ENCODE measurements around the gene OR10A6. TPM values are rescaled to one million over a fixed set of nuclear protein-coding genes. Genes with fewer than 3 reads are reported as not detected.

OR10A6 gene
- polyA plus RNA-seq, 2 of the 4 experiments (the other 2 are of a cell fraction): not detected

DNA sequence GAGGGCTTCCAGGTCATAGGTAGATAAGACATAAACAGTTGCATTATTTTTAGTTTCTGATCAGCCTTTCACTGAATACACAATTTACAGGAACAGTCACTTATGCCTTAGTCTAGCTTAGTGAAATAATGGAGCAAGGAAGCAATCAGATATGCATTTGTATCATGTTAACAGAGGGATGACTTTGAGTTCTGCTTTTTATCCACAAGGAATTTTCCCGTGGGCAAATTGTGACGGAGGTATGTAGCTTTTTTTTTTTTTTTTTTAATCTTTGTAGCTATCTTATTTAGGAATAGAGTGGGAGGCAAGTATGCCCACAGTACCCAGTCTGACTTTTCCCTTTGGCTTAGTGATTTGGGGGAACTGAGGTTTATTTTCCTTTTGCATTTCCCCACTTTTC is 37.6 kb upstream of the OR10A6 start:
- no peaks in the 10 kb centered on the region for H3K9me3 ChIP-seq
- H3K4me1 ChIP-seq: no peaks in the 10 kb centered on the region
- WGBS (ENCODE audit: missing lambda C conversion rate): 13% methylated on average over 2 of the region's 2 CpGs
- DNase-seq (ENCODE audit: low read depth in 1 of 2, low spot score in 1 of 2): no peak
- no peak overlapping the region for H3K27ac ChIP-seq
- TF ChIP-seq EHF (CRISPR knock-in tag; IDR thresholded peaks at IDR 0.05) (no peak), TP53 (CRISPR knock-in tag; IDR thresholded peaks at IDR 0.05) (no peak), ESRRA (IDR thresholded peaks at IDR 0.05; ENCODE audit: borderline replicate concordance, low read length) (no peak), CTCF (IDR thresholded peaks at IDR 0.05) (no peak), HDAC2 (IDR thresholded peaks at IDR 0.05) (no peak), ZFP36 (IDR thresholded peaks at IDR 0.05; ENCODE audit: borderline replicate concordance, partially characterized antibody) (no peak), CBX8 (IDR thresholded peaks at IDR 0.05) (no peak)
- TF ChIP-seq, protein P1, sequence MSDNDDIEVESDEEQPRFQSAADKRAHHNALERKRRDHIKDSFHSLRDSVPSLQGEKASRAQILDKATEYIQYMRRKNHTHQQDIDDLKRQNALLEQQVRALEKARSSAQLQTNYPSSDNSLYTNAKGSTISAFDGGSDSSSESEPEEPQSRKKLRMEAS (IDR thresholded peaks at IDR 0.05): no peak
- no peak overlapping the region for H3K4me3 ChIP-seq
- ChIA-PET CTCF (interaction anchor here (1.3 to 1.4 kb wide), 2 partner anchors 18 to 76 kb away, joined by 3 to 5 read pairs; partner anchors contain the start of gene EIF3F), POLR2A (no interaction called here)
- ATAC-seq: no peak
- FAIRE-seq: no peak
- H3K4me2 ChIP-seq: no peak overlapping the region

DNA sequence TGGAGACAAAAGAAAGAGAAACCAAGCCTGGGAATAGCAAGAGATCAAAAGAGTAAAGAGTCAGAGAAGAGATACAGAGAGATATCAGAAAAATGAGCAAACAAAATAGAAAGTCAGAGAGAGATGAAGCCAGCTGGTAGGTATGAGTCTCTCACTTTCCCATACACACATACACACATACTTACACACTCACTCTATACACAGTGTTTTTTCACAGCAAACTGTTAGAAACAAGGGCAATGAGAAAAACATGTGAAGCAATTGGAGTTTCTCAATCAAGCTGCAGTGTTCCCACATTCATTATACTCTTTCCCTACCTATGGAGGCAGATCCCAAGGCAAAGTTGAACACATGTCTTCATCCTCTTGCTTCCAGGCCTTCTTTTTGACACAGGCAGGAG is 36.8 kb upstream of the OR10A6 start:
- FAIRE-seq: no peak
- Histone ChIP-seq H3K9me3 (no peaks in the 10 kb centered on the region), H3K4me3 (no peak overlapping the region), H3K4me2 (no peak overlapping the region), H3K4me1 (no peaks in the 10 kb centered on the region), H3K27ac (no peak overlapping the region)
- TF ChIP-seq E2F6 (IDR thresholded peaks at IDR 0.05; ENCODE audit: borderline replicate concordance, low read depth): no peak
- no peak for TF ChIP-seq BHLHE40 (IDR thresholded peaks at IDR 0.05; ENCODE audit: low read depth, low read length)
- no peak for TF ChIP-seq MYC (IDR thresholded peaks at IDR 0.05; ENCODE audit: borderline replicate concordance, low read length)
- TF ChIP-seq JUN (IDR thresholded peaks at IDR 0.05): no peak
- TF ChIP-seq EHMT2 (IDR thresholded peaks at IDR 0.05; ENCODE audit: low read depth): no peak
- no peak for TF ChIP-seq HOXB5 (CRISPR knock-in tag; IDR thresholded peaks at IDR 0.05)
- no peak for TF ChIP-seq FOXS1 (CRISPR knock-in tag; IDR thresholded peaks at IDR 0.05)
- TF ChIP-seq PHF8 (IDR thresholded peaks at IDR 0.05; ENCODE audit: borderline replicate concordance, low read depth): no peak
- TF ChIP-seq ZC3H11A (IDR thresholded peaks at IDR 0.05): no peak
- no peak for TF ChIP-seq ZFP36 (IDR thresholded peaks at IDR 0.05; ENCODE audit: borderline replicate concordance, partially characterized antibody)
- no peak for TF ChIP-seq POLR2AphosphoS2 (conservative IDR thresholded peaks at IDR 0.05; ENCODE audit: low read length)
- TF ChIP-seq CBX8 (IDR thresholded peaks at IDR 0.05): no peak
- no peak for TF ChIP-seq RARB (CRISPR knock-in tag; IDR thresholded peaks at IDR 0.05)
- TF ChIP-seq, protein P2, sequence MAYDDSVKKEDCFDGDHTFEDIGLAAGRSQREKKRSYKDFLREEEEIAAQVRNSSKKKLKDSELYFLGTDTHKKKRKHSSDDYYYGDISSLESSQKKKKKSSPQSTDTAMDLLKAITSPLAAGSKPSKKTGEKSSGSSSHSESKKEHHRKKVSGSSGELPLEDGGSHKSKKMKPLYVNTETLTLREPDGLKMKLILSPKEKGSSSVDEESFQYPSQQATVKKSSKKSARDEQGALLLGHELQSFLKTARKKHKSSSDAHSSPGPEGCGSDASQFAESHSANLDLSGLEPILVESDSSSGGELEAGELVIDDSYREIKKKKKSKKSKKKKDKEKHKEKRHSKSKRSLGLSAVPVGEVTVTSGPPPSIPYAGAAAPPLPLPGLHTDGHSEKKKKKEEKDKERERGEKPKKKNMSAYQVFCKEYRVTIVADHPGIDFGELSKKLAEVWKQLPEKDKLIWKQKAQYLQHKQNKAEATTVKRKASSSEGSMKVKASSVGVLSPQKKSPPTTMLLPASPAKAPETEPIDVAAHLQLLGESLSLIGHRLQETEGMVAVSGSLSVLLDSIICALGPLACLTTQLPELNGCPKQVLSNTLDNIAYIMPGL (CRISPR knock-in tag; IDR thresholded peaks at IDR 0.05; ENCODE audit: borderline replicate concordance): no peak
- TF ChIP-seq RFX5 (IDR thresholded peaks at IDR 0.05): no peak
- TF ChIP-seq TP53 (CRISPR knock-in tag; IDR thresholded peaks at IDR 0.05): no peak
- no peak for TF ChIP-seq RAD21 (conservative IDR thresholded peaks at IDR 0.05 in 1 of 2, IDR thresholded peaks at IDR 0.05 in 1 of 2)
- TF ChIP-seq JUNB (IDR thresholded peaks at IDR 0.05): no peak
- TF ChIP-seq REST (IDR thresholded peaks at IDR 0.05): no peak
- no peak for TF ChIP-seq MAZ (IDR thresholded peaks at IDR 0.05; ENCODE audit: borderline replicate concordance, low read depth, low read length)
- CTCF ChIA-PET: interaction anchor here (1.3 to 1.4 kb wide), 2 partner anchors 19 to 75 kb away, joined by 3 to 5 read pairs; partner anchors contain the start of gene EIF3F
- ATAC-seq: no peak
- DNase-seq (ENCODE audit: low read depth in 1 of 2, low spot score in 1 of 2): no peak
- POLR2A ChIA-PET: no interaction called here
